Hepatocyte (in vitro differentiated cells): ENCODE data around the gene REX1BD.

ENCODE experiments used
- EZH2 ChIP-seq: fragments of 200-600 bp; sonication (generic); IDR thresholded peaks from 2 replicates; pipeline ENCODE4 v1.6.1; 2016; ENCODE audit warnings: antibody characterized with exemption, mild to moderate bottlenecking, borderline replicate concordance
- EZH2phosphoT487 ChIP-seq: fragments of 200-600 bp; sonication (generic); IDR thresholded peaks from one replicate; pipeline ENCODE4 v1.6.1; 2018; ENCODE audit warnings: antibody characterized with exemption, mild to moderate bottlenecking, low read depth, moderate library complexity; ENCODE audit not compliant: unreplicated experiment, severe bottlenecking
- TF ChIP-seq, protein P1 (sequence below): fragments of 200-600 bp; sonication (generic); IDR thresholded peaks from 2 replicates; pipeline ENCODE4 v1.5.1; 2016; ENCODE audit warnings: antibody characterized with exemption, mild to moderate bottlenecking; ENCODE audit not compliant: poor library complexity

- TF ChIP-seq, protein P1, sequence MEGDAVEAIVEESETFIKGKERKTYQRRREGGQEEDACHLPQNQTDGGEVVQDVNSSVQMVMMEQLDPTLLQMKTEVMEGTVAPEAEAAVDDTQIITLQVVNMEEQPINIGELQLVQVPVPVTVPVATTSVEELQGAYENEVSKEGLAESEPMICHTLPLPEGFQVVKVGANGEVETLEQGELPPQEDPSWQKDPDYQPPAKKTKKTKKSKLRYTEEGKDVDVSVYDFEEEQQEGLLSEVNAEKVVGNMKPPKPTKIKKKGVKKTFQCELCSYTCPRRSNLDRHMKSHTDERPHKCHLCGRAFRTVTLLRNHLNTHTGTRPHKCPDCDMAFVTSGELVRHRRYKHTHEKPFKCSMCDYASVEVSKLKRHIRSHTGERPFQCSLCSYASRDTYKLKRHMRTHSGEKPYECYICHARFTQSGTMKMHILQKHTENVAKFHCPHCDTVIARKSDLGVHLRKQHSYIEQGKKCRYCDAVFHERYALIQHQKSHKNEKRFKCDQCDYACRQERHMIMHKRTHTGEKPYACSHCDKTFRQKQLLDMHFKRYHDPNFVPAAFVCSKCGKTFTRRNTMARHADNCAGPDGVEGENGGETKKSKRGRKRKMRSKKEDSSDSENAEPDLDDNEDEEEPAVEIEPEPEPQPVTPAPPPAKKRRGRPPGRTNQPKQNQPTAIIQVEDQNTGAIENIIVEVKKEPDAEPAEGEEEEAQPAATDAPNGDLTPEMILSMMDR = no peak
- TF ChIP-seq EZH2 = no peak
- no peak for TF ChIP-seq EZH2phosphoT487
These were observed 32.3 kb downstream of the REX1BD start for GRCh38 chr19:18620902-18621301.
